Kasumi-1 (cell line): ENCODE results near the gene ACOT7.
"Not testable (repeated sequence)": the region's sequence is repeated elsewhere in the genome, so short reads cannot be mapped to it uniquely, and the experiment has no call there.

ENCODE experiments used
- DNase-seq, 2 experiments: peaks; one replicate each; lab custom pipeline; 2025; lab: John Stamatoyannopoulos, UW

ACOT7 gene

GRCh38 chr1:6233376-6233775 is 160.2 kb downstream of the ACOT7 start:
- no peak for DNase-seq

GRCh38 chr1:6225651-6226050 is 167.9 kb downstream of the ACOT7 start:
- no peak for DNase-seq

GRCh38 chr1:6224718-6225117 is 168.8 kb downstream of the ACOT7 start:
- DNase-seq, result no peak

DNA sequence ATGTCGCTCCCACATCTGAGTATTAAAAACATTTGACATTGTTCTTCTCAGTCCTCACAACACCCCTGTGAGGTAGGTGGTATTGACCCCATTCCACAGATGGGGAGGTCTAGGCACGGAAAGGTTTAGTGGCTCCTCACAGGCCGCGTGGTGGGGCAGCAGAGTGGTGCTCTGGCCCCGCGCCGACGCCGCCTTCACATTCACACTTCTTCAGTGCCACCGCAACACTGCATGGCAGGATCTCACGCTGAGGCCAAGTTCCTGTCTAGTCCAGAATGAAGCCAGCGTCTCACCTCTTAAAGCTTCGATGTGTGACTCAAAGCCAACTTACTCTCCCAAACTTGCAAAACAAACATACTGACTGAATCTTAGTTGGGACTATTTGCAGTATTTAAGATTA is 169.9 kb downstream of the ACOT7 start:
- DNase-seq, result no peak

GRCh38 chr1:6222636-6223035 is 170.9 kb downstream of the ACOT7 start:
- DNase-seq, result no peak

DNA sequence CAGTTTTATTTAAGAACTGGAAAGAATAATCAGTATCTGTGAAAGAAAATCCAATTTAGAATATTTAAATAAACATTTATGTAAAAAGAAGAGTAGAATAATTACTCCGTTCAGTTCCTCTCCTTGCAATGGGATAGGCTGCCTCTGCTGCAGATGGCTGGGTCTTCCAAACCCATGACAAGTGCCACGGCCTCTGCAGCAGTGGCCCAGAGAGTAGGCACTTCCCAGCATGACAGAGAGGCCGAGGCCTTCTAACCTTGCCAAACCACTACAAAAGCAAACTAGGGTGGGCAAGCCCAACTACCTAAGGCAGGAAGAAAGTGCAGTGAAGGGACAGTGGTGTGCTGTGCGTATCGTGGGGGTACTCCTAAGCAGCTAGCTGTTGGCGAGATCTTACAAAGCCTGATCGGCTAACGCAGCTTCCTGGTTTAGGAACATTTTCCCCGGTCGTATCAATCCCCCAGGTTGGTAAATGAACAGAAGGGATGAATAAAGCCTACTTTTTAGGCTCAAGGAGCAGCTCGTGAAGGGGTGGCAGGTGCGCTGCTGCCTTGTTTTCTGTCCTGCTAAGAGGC is 172.3 kb downstream of the ACOT7 start:
- DNase-seq, result no peak

DNA sequence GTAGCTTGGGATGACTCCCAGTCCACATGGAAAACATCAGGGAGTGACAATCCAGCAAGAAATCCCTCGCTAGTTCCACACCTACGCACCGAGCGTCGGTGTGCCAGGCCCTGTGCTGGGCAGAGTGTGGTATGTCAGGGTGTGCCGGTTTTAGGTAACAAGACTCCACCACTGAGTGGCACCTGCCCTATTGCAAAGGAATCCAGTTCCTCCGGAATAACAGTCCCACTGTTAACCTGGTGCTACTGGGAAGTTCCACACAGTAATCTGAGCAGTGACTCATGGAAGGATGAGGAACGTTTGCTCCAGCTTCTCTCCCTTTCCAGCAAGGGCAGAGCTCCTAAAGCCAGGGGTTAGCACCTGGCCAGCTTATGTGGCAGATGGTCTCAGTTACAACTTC is 173.3 kb downstream of the ACOT7 start:
- DNase-seq, result no peak

- not testable (repeated sequence) for DNase-seq
These were observed 173.9 kb downstream of the ACOT7 start for GRCh38 chr1:6219641-6220040.

GRCh38 chr1:6218375-6219164 is 175.0 kb downstream of the ACOT7 start:
- no peak for DNase-seq
